HEK293 (cell line): Measurements from ENCODE around the gene CLMN.

Experiments used
- CTCF ChIA-PET: fragments of 350-600 bp; formaldehyde crosslinking; extraction: SDS; loops from one replicate; lab custom pipeline; 2021; ENCODE audit warnings: antibody characterized with exemption; lab: Yijun Ruan, JAX
- POLR2A ChIA-PET: fragments of 300-600 bp; formaldehyde crosslinking; extraction: SDS; loops from one replicate; lab custom pipeline; 2020; ENCODE audit warnings: antibody characterized with exemption, inconsistent platforms; lab: Yijun Ruan, JAX
- H3K27ac ChIP-seq: fragments of 200-500 bp; sonication (Bioruptor generic); 2 replicates; pipeline ENCODE4 v1.5.1; 2014; ENCODE audit warnings: low read depth, low read length, control low read depth, inconsistent platforms; ENCODE audit errors: extremely low read depth
- H3K36me3 ChIP-seq, 2 experiments: fragments of 200-500 bp in 1 of 2; sonication (Bioruptor generic) in 1 of 2; 1 replicate in 1 of 2; 2 replicates in 1 of 2; pipeline ENCODE4 v1.5.1; 2014 to 2017; ENCODE audit warnings: inconsistent platforms in 2 of 2, low read length in 2 of 2; ENCODE audit not compliant: control insufficient read depth in 2 of 2, insufficient read depth in 1 of 2
- H3K4me1 ChIP-seq: fragments of 200-500 bp; sonication (Bioruptor generic); 2 replicates; pipeline ENCODE4 v1.5.1; 2014; ENCODE audit warnings: mild to moderate bottlenecking, low read length, inconsistent platforms; ENCODE audit not compliant: control insufficient read depth, insufficient read depth
- H3K4me3 ChIP-seq: 2 replicates; pipeline ENCODE4 v1.5.1; 2011; ENCODE audit warnings: low read depth, mild to moderate bottlenecking, control low read depth, low read length, moderate library complexity
- H3K9me3 ChIP-seq: fragments of 200-500 bp; sonication (Bioruptor generic); 2 replicates; pipeline ENCODE4 v1.5.1; 2014; ENCODE audit warnings: low read depth, low read length, inconsistent platforms; ENCODE audit not compliant: control insufficient read depth, insufficient read depth
- GLI2 ChIP-seq: fragments of 450-650 bp; formaldehyde crosslinking; IDR thresholded peaks from 2 replicates; pipeline ENCODE4; 2017; ENCODE audit warnings: missing biosample characterization, missing genetic modification characterization, low read depth, borderline replicate concordance
- HOXC10 ChIP-seq: sonication (generic); formaldehyde crosslinking; IDR thresholded peaks from 2 replicates; pipeline ENCODE4 v1.8.1; 2023; ENCODE audit warnings: mild to moderate bottlenecking, missing genetic modification reagents
- INSM2 ChIP-seq: fragments of 450-650 bp; formaldehyde crosslinking; IDR thresholded peaks from 2 replicates; pipeline ENCODE4 v1.5.1; 2016; ENCODE audit warnings: missing biosample characterization, missing genetic modification characterization
- PRDM6 ChIP-seq: fragments of 450-650 bp; formaldehyde crosslinking; IDR thresholded peaks from 2 replicates; pipeline ENCODE4 v1.5.1; 2017; ENCODE audit warnings: missing biosample characterization, missing genetic modification characterization
- ZBTB1 ChIP-seq: fragments of 450-650 bp; formaldehyde crosslinking; IDR thresholded peaks from 2 replicates; pipeline ENCODE4 v1.5.1; 2016; ENCODE audit warnings: missing biosample characterization, missing genetic modification characterization
- ZFHX2 ChIP-seq: fragments of 450-650 bp; formaldehyde crosslinking; conservative IDR thresholded peaks from 2 replicates; pipeline ENCODE4 v1.5.1; 2016; ENCODE audit warnings: missing biosample characterization, missing genetic modification characterization
- ZFP41 ChIP-seq: fragments of 450-650 bp; formaldehyde crosslinking; IDR thresholded peaks from 2 replicates; pipeline ENCODE4 v1.5.1; 2016; ENCODE audit warnings: missing biosample characterization, missing genetic modification characterization, borderline replicate concordance
- ZIC2 ChIP-seq: fragments of 450-650 bp; formaldehyde crosslinking; IDR thresholded peaks from 2 replicates; pipeline ENCODE4 v1.5.1; 2016; ENCODE audit warnings: missing biosample characterization, missing genetic modification characterization
- ZNF133 ChIP-seq: fragments of 450-650 bp; formaldehyde crosslinking; IDR thresholded peaks from 2 replicates; pipeline ENCODE4 v1.5.1; 2016; ENCODE audit warnings: missing biosample characterization, missing genetic modification characterization
- ZNF24 ChIP-seq: fragments of 450-650 bp; formaldehyde crosslinking; IDR thresholded peaks from 2 replicates; pipeline ENCODE4 v1.5.1; 2016; ENCODE audit warnings: missing biosample characterization, missing genetic modification characterization
- ZNF311 ChIP-seq: fragments of 450-650 bp; formaldehyde crosslinking; IDR thresholded peaks from 2 replicates; pipeline ENCODE4 v1.5.1; 2017; ENCODE audit warnings: missing biosample characterization, missing genetic modification characterization, borderline replicate concordance
- ZNF48 ChIP-seq: fragments of 450-650 bp; formaldehyde crosslinking; IDR thresholded peaks from 2 replicates; pipeline ENCODE4 v1.5.1; 2016; ENCODE audit warnings: missing biosample characterization, missing genetic modification characterization
- ZNF514 ChIP-seq: fragments of 450-650 bp; formaldehyde crosslinking; IDR thresholded peaks from 2 replicates; pipeline ENCODE4 v1.5.1; 2016; ENCODE audit warnings: missing biosample characterization, missing genetic modification characterization
- ZNF548 ChIP-seq: fragments of 450-650 bp; formaldehyde crosslinking; IDR thresholded peaks from 2 replicates; pipeline ENCODE4 v1.5.1; 2016; ENCODE audit warnings: missing biosample characterization, missing genetic modification characterization
- ZNF549 ChIP-seq: fragments of 450-650 bp; IDR thresholded peaks from 2 replicates; pipeline ENCODE4 v1.5.1; 2018; ENCODE audit warnings: missing biosample characterization, missing genetic modification characterization, mild to moderate bottlenecking, inconsistent platforms, moderate library complexity
- ZNF571 ChIP-seq: fragments of 450-650 bp; formaldehyde crosslinking; IDR thresholded peaks from 2 replicates; pipeline ENCODE4 v1.5.0; 2017; ENCODE audit warnings: missing biosample characterization, missing genetic modification characterization
- ZNF585B ChIP-seq: fragments of 450-650 bp; formaldehyde crosslinking; IDR thresholded peaks from 2 replicates; pipeline ENCODE4 v1.5.1; 2016; ENCODE audit warnings: missing biosample characterization, missing genetic modification characterization
- ZNF621 ChIP-seq: fragments of 450-650 bp; formaldehyde crosslinking; IDR thresholded peaks from 2 replicates; pipeline ENCODE4 v1.5.1; 2017; ENCODE audit warnings: missing biosample characterization, missing genetic modification characterization
- ZNF626 ChIP-seq: fragments of 450-650 bp; sonication (Bioruptor Pico); formaldehyde crosslinking; IDR thresholded peaks from 2 replicates; pipeline ENCODE4 v1.5.1; 2018; ENCODE audit warnings: missing biosample characterization, missing genetic modification characterization, inconsistent platforms
- ZNF639 ChIP-seq: fragments of 450-650 bp; formaldehyde crosslinking; IDR thresholded peaks from 2 replicates; pipeline ENCODE4 v1.5.1; 2016; ENCODE audit warnings: missing biosample characterization, missing genetic modification characterization
- ZNF768 ChIP-seq: fragments of 450-650 bp; formaldehyde crosslinking; IDR thresholded peaks from 2 replicates; pipeline ENCODE4 v1.5.1; 2018; ENCODE audit warnings: missing biosample characterization, mild to moderate bottlenecking, missing genetic modification characterization
- TF ChIP-seq, protein P1 (sequence below): fragments of 450-650 bp; formaldehyde crosslinking; IDR thresholded peaks from 2 replicates; pipeline ENCODE4 v1.5.1; 2016; ENCODE audit warnings: missing biosample characterization, missing genetic modification characterization
- TF ChIP-seq, protein P2 (sequence below): fragments of 450-650 bp; formaldehyde crosslinking; conservative IDR thresholded peaks from 2 replicates; pipeline ENCODE4 v1.5.1; 2016; ENCODE audit warnings: low read depth, missing biosample characterization, missing genetic modification characterization

The CLMN gene

DNA sequence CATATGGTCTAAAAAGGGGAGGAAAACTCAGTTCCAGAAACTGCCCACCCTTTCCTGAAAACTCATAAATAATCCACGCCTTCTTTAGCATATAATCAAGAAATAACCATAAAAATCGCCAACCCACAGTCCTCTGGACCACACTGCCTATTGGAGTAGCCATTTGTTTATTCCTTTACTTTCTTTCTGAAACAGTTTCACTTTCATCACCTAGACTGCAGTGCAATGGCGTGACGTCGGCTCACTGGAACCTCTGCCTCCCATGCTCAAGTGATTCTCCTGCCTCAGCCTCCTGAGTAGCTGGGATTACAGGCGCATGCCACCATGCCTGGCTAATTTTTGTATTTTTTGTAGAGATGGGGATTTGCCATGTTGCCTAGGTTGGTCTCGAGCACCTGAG is 44.2 kb downstream of the CLMN start:
- no peak for TF ChIP-seq ZNF133 (tag by site-specific recombination)
- TF ChIP-seq ZNF621 (tag by site-specific recombination): no peak
- no peak for TF ChIP-seq GLI2 (tag by site-specific recombination)
- no peak for TF ChIP-seq ZNF768 (tag by site-specific recombination)
- TF ChIP-seq ZBTB1 (tag by site-specific recombination): no peak
- no peak for TF ChIP-seq ZNF48 (tag by site-specific recombination)
- no peak for TF ChIP-seq ZNF585B (tag by site-specific recombination)
- TF ChIP-seq ZFP41: no peak
- TF ChIP-seq ZNF24 (tag by site-specific recombination): no peak
- TF ChIP-seq ZNF311 (tag by site-specific recombination): no peak
- no peak for TF ChIP-seq ZNF639 (tag by site-specific recombination)
- TF ChIP-seq, protein P1, sequence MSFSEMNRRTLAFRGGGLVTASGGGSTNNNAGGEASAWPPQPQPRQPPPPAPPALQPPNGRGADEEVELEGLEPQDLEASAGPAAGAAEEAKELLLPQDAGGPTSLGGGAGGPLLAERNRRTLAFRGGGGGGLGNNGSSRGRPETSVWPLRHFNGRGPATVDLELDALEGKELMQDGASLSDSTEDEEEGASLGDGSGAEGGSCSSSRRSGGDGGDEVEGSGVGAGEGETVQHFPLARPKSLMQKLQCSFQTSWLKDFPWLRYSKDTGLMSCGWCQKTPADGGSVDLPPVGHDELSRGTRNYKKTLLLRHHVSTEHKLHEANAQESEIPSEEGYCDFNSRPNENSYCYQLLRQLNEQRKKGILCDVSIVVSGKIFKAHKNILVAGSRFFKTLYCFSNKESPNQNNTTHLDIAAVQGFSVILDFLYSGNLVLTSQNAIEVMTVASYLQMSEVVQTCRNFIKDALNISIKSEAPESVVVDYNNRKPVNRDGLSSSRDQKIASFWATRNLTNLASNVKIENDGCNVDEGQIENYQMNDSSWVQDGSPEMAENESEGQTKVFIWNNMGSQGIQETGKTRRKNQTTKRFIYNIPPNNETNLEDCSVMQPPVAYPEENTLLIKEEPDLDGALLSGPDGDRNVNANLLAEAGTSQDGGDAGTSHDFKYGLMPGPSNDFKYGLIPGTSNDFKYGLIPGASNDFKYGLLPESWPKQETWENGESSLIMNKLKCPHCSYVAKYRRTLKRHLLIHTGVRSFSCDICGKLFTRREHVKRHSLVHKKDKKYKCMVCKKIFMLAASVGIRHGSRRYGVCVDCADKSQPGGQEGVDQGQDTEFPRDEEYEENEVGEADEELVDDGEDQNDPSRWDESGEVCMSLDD (tag by site-specific recombination): no peak
- TF ChIP-seq PRDM6 (tag by site-specific recombination): no peak
- H3K36me3 ChIP-seq: no peaks in the 10 kb centered on the region
- H3K27ac ChIP-seq: no peak overlapping the region
- CTCF ChIA-PET: no interaction called here
- H3K4me1 ChIP-seq: no peaks in the 10 kb centered on the region
- H3K4me3 ChIP-seq: no peak overlapping the region
- H3K9me3 ChIP-seq: no peaks in the 10 kb centered on the region; the same call in 1 of the 2 replicates
- POLR2A ChIA-PET: no interaction called here

DNA sequence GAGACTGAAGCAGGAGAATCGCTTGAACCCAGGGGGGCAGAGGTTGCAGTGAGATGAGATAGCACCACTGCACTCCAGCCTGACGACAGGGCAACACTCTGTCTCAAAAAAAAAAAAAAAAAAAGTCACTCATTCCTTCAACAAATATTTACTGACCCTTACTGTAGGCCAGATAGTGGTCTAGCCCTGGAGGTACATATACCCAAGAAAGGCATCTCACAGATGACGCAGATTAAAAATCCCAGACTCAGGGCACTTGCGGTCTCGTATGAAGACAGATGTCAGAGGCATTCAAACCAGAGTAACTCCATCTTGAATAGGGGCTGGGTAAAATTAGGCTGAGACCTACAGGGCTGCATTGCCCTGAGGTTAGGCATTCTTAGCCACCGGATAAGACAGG is 44.8 kb downstream of the CLMN start:
- ChIA-PET CTCF (no interaction called here), POLR2A (no interaction called here)
- no peak overlapping the region for H3K4me3 ChIP-seq
- no peak for TF ChIP-seq ZNF548 (tag by site-specific recombination)
- TF ChIP-seq ZIC2 (tag by site-specific recombination): no peak
- no peak for TF ChIP-seq ZNF514 (tag by site-specific recombination)
- no peak overlapping the region for H3K27ac ChIP-seq
- H3K36me3 ChIP-seq: no peaks in the 10 kb centered on the region
- no peaks in the 10 kb centered on the region; the same call in 1 of the 2 replicates for H3K9me3 ChIP-seq
- H3K4me1 ChIP-seq: no peaks in the 10 kb centered on the region

- ChIA-PET CTCF (no interaction called here), POLR2A (no interaction called here)
- Histone ChIP-seq H3K4me3 (no peak overlapping the region), H3K9me3 (no peaks in the 10 kb centered on the region; the same call in 1 of the 2 replicates), H3K27ac (no peak overlapping the region), H3K36me3 (no peaks in the 10 kb centered on the region), H3K4me1 (no peaks in the 10 kb centered on the region)
- TF ChIP-seq ZNF571 (tag by site-specific recombination): no peak
- TF ChIP-seq ZNF549: no peak
- TF ChIP-seq ZFHX2 (tag by site-specific recombination): no peak
- TF ChIP-seq, protein P2, sequence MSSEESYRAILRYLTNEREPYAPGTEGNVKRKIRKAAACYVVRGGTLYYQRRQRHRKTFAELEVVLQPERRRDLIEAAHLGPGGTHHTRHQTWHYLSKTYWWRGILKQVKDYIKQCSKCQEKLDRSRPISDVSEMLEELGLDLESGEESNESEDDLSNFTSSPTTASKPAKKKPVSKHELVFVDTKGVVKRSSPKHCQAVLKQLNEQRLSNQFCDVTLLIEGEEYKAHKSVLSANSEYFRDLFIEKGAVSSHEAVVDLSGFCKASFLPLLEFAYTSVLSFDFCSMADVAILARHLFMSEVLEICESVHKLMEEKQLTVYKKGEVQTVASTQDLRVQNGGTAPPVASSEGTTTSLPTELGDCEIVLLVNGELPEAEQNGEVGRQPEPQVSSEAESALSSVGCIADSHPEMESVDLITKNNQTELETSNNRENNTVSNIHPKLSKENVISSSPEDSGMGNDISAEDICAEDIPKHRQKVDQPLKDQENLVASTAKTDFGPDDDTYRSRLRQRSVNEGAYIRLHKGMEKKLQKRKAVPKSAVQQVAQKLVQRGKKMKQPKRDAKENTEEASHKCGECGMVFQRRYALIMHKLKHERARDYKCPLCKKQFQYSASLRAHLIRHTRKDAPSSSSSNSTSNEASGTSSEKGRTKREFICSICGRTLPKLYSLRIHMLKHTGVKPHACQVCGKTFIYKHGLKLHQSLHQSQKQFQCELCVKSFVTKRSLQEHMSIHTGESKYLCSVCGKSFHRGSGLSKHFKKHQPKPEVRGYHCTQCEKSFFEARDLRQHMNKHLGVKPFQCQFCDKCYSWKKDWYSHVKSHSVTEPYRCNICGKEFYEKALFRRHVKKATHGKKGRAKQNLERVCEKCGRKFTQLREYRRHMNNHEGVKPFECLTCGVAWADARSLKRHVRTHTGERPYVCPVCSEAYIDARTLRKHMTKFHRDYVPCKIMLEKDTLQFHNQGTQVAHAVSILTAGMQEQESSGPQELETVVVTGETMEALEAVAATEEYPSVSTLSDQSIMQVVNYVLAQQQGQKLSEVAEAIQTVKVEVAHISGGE (tag by site-specific recombination): no peak
- no peak for TF ChIP-seq HOXC10
- no peak for TF ChIP-seq ZNF626 (tag by site-specific recombination)
- no peak for TF ChIP-seq INSM2 (tag by site-specific recombination)
Measured at GRCh38 chr14:95274279-95274678, 45.4 kb downstream of the CLMN start.
